CD14-positive monocyte (primary cell): ENCODE measurements around the gene ACBD6. TPM values are rescaled to one million over a fixed set of nuclear protein-coding genes. Genes with fewer than 3 reads are reported as not detected.

Experiments used
- DNase-seq, 3 donors: peaks; one replicate each; pipeline ENCODE4 v3.0.0-alpha.2; 2011 to 2022
- H2AFZ ChIP-seq: 2 replicates; pipeline ENCODE4 v1.6.0; 2012; ENCODE audit warnings: mild to moderate bottlenecking, low read depth, low read length, inconsistent platforms; ENCODE audit not compliant: insufficient read depth, poor library complexity, severe bottlenecking
- H3K27ac ChIP-seq, 2 donors: 1 replicate in 1 of 2; 2 replicates in 1 of 2; pipeline ENCODE4 v1.5.1; 2012 to 2013; ENCODE audit warnings: low read length in 2 of 2, control low read depth in 1 of 2, inconsistent platforms in 1 of 2, low read depth in 1 of 2, mild to moderate bottlenecking in 1 of 2
- H3K27me3 ChIP-seq, 2 donors: one replicate each; pipeline versions ENCODE4 v1.6.0 to v1.6.1; 2011 to 2013; ENCODE audit warnings: low read length in 2 of 2; ENCODE audit not compliant: control insufficient read depth in 2 of 2, insufficient read depth in 2 of 2
- H3K36me3 ChIP-seq, 2 donors: replicated peaks in 1 of 2; 1 replicate in 1 of 2; 2 replicates in 1 of 2; pipeline versions ENCODE4 v1.5.1 to v1.6.1; 2012 to 2013; ENCODE audit warnings: low read length in 2 of 2, control low read depth in 1 of 2, inconsistent platforms in 1 of 2, mild to moderate bottlenecking in 1 of 2; ENCODE audit not compliant: insufficient read depth in 2 of 2, control insufficient read depth in 1 of 2
- H3K4me1 ChIP-seq, 2 donors: 1 replicate in 1 of 2; 2 replicates in 1 of 2; pipeline versions ENCODE4 v1.5.1 to v1.6.1; 2012 to 2013; ENCODE audit warnings: low read length in 2 of 2, control low read depth in 1 of 2, inconsistent platforms in 1 of 2, mild to moderate bottlenecking in 1 of 2, moderate library complexity in 1 of 2; ENCODE audit not compliant: insufficient read depth in 2 of 2, control insufficient read depth in 1 of 2
- H3K4me2 ChIP-seq: replicated peaks from 2 replicates; pipeline ENCODE3; 2012; ENCODE audit warnings: low read length, moderate library complexity, mild to moderate bottlenecking; ENCODE audit not compliant: poor library complexity, severe bottlenecking; ENCODE audit errors: extremely low read depth
- H3K4me3 ChIP-seq, 3 experiments: fragments of 200-600 bp in 1 of 3; sonication (generic) in 1 of 3; replicated peaks in 1 of 3; 1 replicate in 2 of 3; 2 replicates in 1 of 3; pipeline ENCODE4 v1.5.1; 2011 to 2013; ENCODE audit warnings: low read length in 3 of 3, mild to moderate bottlenecking in 3 of 3, control low read depth in 2 of 3, low read depth in 2 of 3, inconsistent platforms in 1 of 3, moderate library complexity in 1 of 3
- H3K79me2 ChIP-seq: 2 replicates; pipeline ENCODE4 v1.6.0; 2012; ENCODE audit warnings: mild to moderate bottlenecking, control low read depth, inconsistent platforms, low read length, moderate library complexity; ENCODE audit not compliant: insufficient read depth
- H3K9ac ChIP-seq: 2 replicates; pipeline ENCODE4 v1.6.0; 2017; ENCODE audit warnings: low read length, mild to moderate bottlenecking; ENCODE audit not compliant: insufficient read depth, poor library complexity, severe bottlenecking
- H3K9me3 ChIP-seq, 2 donors: replicated peaks in 1 of 2; 1 replicate in 1 of 2; 2 replicates in 1 of 2; pipeline versions ENCODE4 v1.5.1 to v1.6.1; 2012 to 2013; ENCODE audit warnings: low read length in 2 of 2, control low read depth in 1 of 2; ENCODE audit not compliant: control insufficient read depth in 1 of 2, insufficient read depth in 1 of 2
- H4K20me1 ChIP-seq: 2 replicates; pipeline ENCODE4 v1.6.0; 2012; ENCODE audit warnings: mild to moderate bottlenecking, low read length, control low read depth, moderate library complexity; ENCODE audit not compliant: insufficient read depth
- H3K27ac Mint-ChIP-seq, 7 donors: one replicate each; pipeline ENCODE4 v1.8.0; 2020; ENCODE audit warnings: mild to moderate bottlenecking in 7 of 7, mixed read lengths in 7 of 7, moderate library complexity in 6 of 7, inconsistent platforms in 2 of 7
- H3K27me3 Mint-ChIP-seq, 3 donors: one replicate each; pipeline ENCODE4 v1.8.0; 2021 to 2022; ENCODE audit warnings: low read depth in 3 of 3, mild to moderate bottlenecking in 3 of 3, mixed read lengths in 3 of 3, moderate library complexity in 3 of 3, inconsistent platforms in 1 of 3
- H3K36me3 Mint-ChIP-seq, 2 donors: one replicate each; pipeline ENCODE4 v1.8.0; 2020; ENCODE audit warnings: mixed read lengths in 2 of 2, inconsistent platforms in 1 of 2, mild to moderate bottlenecking in 1 of 2
- H3K4me1 Mint-ChIP-seq: one replicate; pipeline ENCODE4 v1.8.0; 2020; ENCODE audit warnings: mild to moderate bottlenecking, mixed read lengths
- H3K4me3 Mint-ChIP-seq, 2 donors: one replicate each; pipeline ENCODE4 v1.8.0; 2020; ENCODE audit warnings: mild to moderate bottlenecking in 2 of 2, mixed read lengths in 2 of 2, moderate library complexity in 1 of 2
- H3K9me3 Mint-ChIP-seq, 7 donors: one replicate each; pipeline ENCODE4 v1.8.0; 2020 to 2022; ENCODE audit warnings: mixed read lengths in 7 of 7, mild to moderate bottlenecking in 6 of 7, moderate library complexity in 6 of 7, inconsistent platforms in 2 of 7
- CTCF ChIP-seq: fragments of 200-600 bp; IDR thresholded peaks from one replicate; pipeline ENCODE4 v1.8.0; 2022; ENCODE audit warnings: antibody characterized with exemption, mild to moderate bottlenecking
- WGBS: methylation state at CpG from one replicate; pipeline ENCODE4 v1.1.5; 2013; ENCODE audit warnings: missing lambda C conversion rate; ENCODE audit not compliant: insufficient coverage; 5-methylcytosine and 5-hydroxymethylcytosine counted together
- intact Hi-C, 2 donors: fragments of 100-400 bp; cut with micrococcal nuclease; formaldehyde crosslinking; loops; one replicate each; pipeline versions ENCODE4 v1.15.0 to v1.15.1; 2023
- polyA plus RNA-seq, 3 donors: library from polyadenylated mRNA; depleted of rRNA in 1 of 3; unstranded in 2 of 3; stranded (reverse) in 1 of 3; fragments of 300-500 nt in 2 of 3; fragments of >200 nt in 1 of 3; fragmentation: Illumina TruSeq in 2 of 3; gene quantifications; 1 replicate in 2 of 3; 2 replicates in 1 of 3; pipeline ENCODE4 v1.2.3, GENCODE V29; 2012 to 2021

ACBD6 gene
- polyA plus RNA-seq, 3 donors: 19.3 to 35.3 (median 19.7) TPM

- H3K9me3 ChIP-seq: no peaks in the 10 kb centered on the region
- no CpG with 5 or more reads among the region's 5 CpGs for WGBS
- no peaks in the 10 kb centered on the region for H3K79me2 ChIP-seq
- peaks cover 14 to 22% of the 10 kb centered on the region in 2 donors for H3K4me1 ChIP-seq
- no peaks in the 10 kb centered on the region for H4K20me1 ChIP-seq
- Mint-ChIP-seq H3K27ac (no peak overlapping the region), H3K36me3 (no peaks in the 10 kb centered on the region), H3K4me1 (peaks cover 14% of the 10 kb centered on the region), H3K4me3 (no peak overlapping the region), H3K27me3 (peaks cover 19 to 33% (median 22%) of the 10 kb centered on the region in 3 donors), H3K9me3 (peaks cover 0 to 3% (median 0%) of the 10 kb centered on the region in 7 donors)
- H3K36me3 ChIP-seq: no peaks in the 10 kb centered on the region
- no peak for DNase-seq
- H3K27ac ChIP-seq: no peak overlapping the region
- H2AFZ ChIP-seq: no peak overlapping the region
- H3K4me2 ChIP-seq: no peak overlapping the region
- no peak overlapping the region for H3K9ac ChIP-seq
- TF ChIP-seq CTCF: no peak
- no peak overlapping the region for H3K4me3 ChIP-seq
- intact Hi-C loops: no loop called here
- no peaks in the 10 kb centered on the region for H3K27me3 ChIP-seq
Measured at GRCh38 chr1:180257028-180257386, 245.4 kb downstream of the ACBD6 start.

GRCh38 chr1:180256341-180257027 is 245.9 kb downstream of the ACBD6 start:
- intact Hi-C loops: no loop called here
- Histone ChIP-seq H3K36me3 (no peaks in the 10 kb centered on the region), H3K79me2 (no peaks in the 10 kb centered on the region), H3K27ac (no peak overlapping the region), H4K20me1 (no peaks in the 10 kb centered on the region), H3K4me3 (no peak overlapping the region), H3K9me3 (no peaks in the 10 kb centered on the region), H3K4me1 (peaks cover 14 to 22% of the 10 kb centered on the region in 2 donors), H3K9ac (no peak overlapping the region), H3K4me2 (no peak overlapping the region), H2AFZ (peak overlapping the region; percentile 48), H3K27me3 (no peaks in the 10 kb centered on the region)
- Mint-ChIP-seq H3K36me3 (no peaks in the 10 kb centered on the region), H3K4me1 (peaks cover 14% of the 10 kb centered on the region), H3K9me3 (peaks cover 0 to 3% (median 0%) of the 10 kb centered on the region in 7 donors), H3K27ac (no peak overlapping the region), H3K4me3 (peak overlapping the region in 1 of 2 donors; percentile 28), H3K27me3 (peaks cover 19 to 35% (median 19%) of the 10 kb centered on the region in 3 donors)
- 93% methylated on average over 8 of the region's 15 CpGs for WGBS
- no peak for DNase-seq
- TF ChIP-seq CTCF: no peak
